Measurements from ENCODE around the gene RFWD3. TPM values are rescaled to one million over a fixed set of nuclear protein-coding genes. Genes with fewer than 3 reads are reported as not detected.

The RFWD3 gene
- total and polyA plus RNA-seq, 10 donors: 4.6 to 40.6 (median 30.1) TPM

DNA sequence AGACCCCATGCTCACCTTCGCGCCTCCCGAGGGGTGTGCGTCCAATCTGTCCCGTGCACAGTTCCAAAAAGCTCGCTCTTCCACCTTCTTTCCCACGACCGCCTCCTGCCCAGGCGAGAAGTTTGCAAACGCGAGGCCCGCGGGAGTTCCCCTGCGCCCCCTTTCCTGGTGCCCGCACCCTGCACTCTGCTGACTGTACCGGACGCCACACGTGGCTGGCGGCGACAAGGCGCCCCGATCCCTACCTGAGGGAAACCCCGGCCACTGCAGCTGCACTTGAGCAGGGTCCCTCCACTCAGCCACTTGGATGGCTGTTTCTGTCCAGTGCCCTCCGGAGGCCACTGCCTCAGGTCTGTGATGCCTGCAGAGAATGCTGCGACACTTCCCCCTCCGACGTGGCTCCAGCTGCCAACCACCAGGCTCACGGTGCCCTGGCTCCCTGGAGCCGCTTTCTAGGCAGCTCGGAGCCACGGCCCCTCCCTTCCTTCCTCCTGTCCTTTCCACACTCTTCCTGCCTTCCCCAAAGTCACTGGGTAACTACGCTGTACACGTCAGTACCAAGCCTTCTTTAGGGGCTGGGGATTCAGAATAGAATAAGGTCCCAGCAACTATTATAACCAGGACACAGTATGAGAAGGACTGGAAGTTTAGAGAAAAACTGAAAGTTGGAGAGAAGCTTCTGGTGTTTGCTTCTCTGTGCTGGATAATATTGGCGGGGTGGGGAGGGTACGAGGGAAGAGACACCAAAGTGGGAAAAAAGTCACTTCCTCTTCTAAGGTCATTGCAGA lies 34.0 kb upstream of the RFWD3 start, which contains the start of gene MLKL:
Gene MLKL, minus strand, starts transcription at position 425 of the 788 bp plus-strand sequence. CDS start 5,105 bp downstream, outside the sequence.
- intact Hi-C loops (cut with DNase I; ENCODE audit: low total_unique reads): no loop called here
- Histone ChIP-seq H3K27ac (peak within 1 kb of the TSS; percentile 76 to 98 (median 96)), H3K27me3 (replicated peaks in 1 of 7) (no peaks in the 10 kb centered on the region), H3K4me3 (peak within 1 kb of the TSS; percentile 54 to 98 (median 86)), H3K9me3 (no peaks in the 10 kb centered on the region), H3K36me3 (peaks cover 0 to 11% (median 0%) of the 10 kb centered on the region in 6 donors), H3K4me1 (peaks cover 31 to 71% (median 54%) of the 10 kb centered on the region in 6 donors)
- peak in 1 of 3 donors; percentile 49 for TF ChIP-seq POLR2A (IDR thresholded peaks at IDR 0.05)
- peak; percentile 74 to 89 (median 83) for TF ChIP-seq POLR2AphosphoS5 (IDR thresholded peaks at IDR 0.05)
- TF ChIP-seq, protein P1, sequence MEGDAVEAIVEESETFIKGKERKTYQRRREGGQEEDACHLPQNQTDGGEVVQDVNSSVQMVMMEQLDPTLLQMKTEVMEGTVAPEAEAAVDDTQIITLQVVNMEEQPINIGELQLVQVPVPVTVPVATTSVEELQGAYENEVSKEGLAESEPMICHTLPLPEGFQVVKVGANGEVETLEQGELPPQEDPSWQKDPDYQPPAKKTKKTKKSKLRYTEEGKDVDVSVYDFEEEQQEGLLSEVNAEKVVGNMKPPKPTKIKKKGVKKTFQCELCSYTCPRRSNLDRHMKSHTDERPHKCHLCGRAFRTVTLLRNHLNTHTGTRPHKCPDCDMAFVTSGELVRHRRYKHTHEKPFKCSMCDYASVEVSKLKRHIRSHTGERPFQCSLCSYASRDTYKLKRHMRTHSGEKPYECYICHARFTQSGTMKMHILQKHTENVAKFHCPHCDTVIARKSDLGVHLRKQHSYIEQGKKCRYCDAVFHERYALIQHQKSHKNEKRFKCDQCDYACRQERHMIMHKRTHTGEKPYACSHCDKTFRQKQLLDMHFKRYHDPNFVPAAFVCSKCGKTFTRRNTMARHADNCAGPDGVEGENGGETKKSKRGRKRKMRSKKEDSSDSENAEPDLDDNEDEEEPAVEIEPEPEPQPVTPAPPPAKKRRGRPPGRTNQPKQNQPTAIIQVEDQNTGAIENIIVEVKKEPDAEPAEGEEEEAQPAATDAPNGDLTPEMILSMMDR (IDR thresholded peaks at IDR 0.05 in 8 of 11, conservative IDR thresholded peaks at IDR 0.05 in 3 of 11): peak in 3 of 11 experiments; percentile 13 to 19 (median 14)
- WGBS, 5 donors: 0 to 1% (median 1%) methylated on average over 22 to 35 of the region's 35 CpGs
- peak; percentile 93 for DNase-seq

DNA sequence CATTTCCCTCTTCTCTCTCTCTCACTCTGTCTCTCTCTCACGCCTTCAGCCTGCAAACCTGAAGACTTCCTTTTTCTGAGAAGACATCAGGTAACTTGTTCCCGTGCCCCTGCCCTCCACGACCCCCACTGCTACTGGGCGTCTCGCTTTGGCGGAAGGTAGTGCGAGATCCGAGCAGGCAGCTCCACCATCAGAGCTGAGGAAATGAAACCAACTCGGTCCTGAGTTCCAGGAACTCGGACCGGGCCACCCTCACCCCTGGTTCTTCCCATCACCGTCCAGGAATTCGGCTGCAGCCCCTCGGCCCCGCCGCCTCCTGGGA lies 33.4 kb upstream of the RFWD3 start:
- Histone ChIP-seq H3K9me3 (no peaks in the 10 kb centered on the region), H3K27ac (peak overlapping the region; percentile 76 to 98 (median 96)), H3K36me3 (peaks cover 0 to 16% (median 4%) of the 10 kb centered on the region in 6 donors), H3K4me3 (peak overlapping the region; percentile 54 to 98 (median 86)), H3K4me1 (peaks cover 31 to 76% (median 59%) of the 10 kb centered on the region in 6 donors), H3K27me3 (replicated peaks in 1 of 7) (no peaks in the 10 kb centered on the region)
- DNase-seq: peak; percentile 89
- no peak for TF ChIP-seq POLR2AphosphoS5 (IDR thresholded peaks at IDR 0.05)
- intact Hi-C loops (cut with DNase I; ENCODE audit: low total_unique reads): no loop called here
- 0 to 3% (median 0%) methylated on average over 11 to 16 of the region's 16 CpGs for WGBS, 5 donors

DNA sequence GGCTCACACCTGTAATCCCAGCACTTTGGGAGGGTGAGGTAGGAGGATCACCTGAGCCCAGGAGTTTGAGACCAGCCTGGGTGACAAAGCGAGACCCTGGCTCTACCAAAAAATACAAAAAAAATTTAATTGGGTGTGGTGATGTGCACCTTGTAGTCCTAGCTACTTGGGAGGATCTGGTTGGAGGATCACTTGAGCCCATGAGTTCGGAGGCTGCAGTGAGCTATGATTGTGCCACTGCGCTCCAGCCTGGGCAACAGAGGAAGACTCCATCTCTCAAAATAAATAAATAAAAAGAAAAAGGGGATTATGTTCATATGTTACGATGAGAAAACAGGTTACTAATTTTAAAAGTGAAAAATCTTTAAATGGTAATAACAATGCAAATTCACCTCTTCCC lies 33.0 kb upstream of the RFWD3 start:
- H3K27ac ChIP-seq: peak overlapping the region; percentile 76 to 98 (median 96)
- peaks cover 0 to 20% (median 7%) of the 10 kb centered on the region in 6 donors for H3K36me3 ChIP-seq
- H3K4me1 ChIP-seq: peaks cover 31 to 81% (median 60%) of the 10 kb centered on the region in 6 donors
- no peaks in the 10 kb centered on the region for H3K9me3 ChIP-seq
- no peak for TF ChIP-seq POLR2AphosphoS5 (IDR thresholded peaks at IDR 0.05)
- TF ChIP-seq, protein P1 (IDR thresholded peaks at IDR 0.05 in 8 of 11, conservative IDR thresholded peaks at IDR 0.05 in 3 of 11): no peak
- no peak for TF ChIP-seq POLR2A (IDR thresholded peaks at IDR 0.05)
- 35 to 63% (median 45%) methylated on average over 4 of the region's 4 CpGs for WGBS, 5 donors
- peak overlapping the region; percentile 54 to 98 (median 86) for H3K4me3 ChIP-seq
- intact Hi-C loops (cut with DNase I; ENCODE audit: low total_unique reads): no loop called here
- H3K27me3 ChIP-seq (replicated peaks in 1 of 7): no peaks in the 10 kb centered on the region
- DNase-seq: no peak

DNA sequence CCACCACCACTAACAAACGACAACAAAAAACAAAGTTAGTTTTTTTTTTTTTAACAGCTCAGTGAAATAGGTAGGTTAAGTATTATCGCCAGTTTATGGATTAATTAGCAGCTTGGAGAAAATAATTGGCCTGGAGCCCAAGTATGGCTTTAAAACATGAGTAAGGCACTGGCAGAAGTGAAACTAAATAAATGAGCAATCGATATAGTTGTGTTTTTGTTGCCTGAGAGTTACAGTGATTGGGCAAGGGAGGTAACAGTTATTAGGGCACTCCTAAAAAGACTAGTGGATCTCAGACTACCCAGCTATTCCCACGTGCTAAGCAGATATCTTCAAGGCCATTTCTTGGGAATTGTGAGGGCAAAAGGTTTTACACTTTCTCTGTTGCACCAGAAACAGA lies 31.5 kb upstream of the RFWD3 start:
- Histone ChIP-seq H3K27ac (peak overlapping the region; percentile 19 to 98 (median 82)), H3K4me3 (peak overlapping the region in 6 of 8 donors; percentile 24 to 98 (median 88)), H3K4me1 (peaks cover 31 to 95% (median 62%) of the 10 kb centered on the region in 6 donors), H3K36me3 (peaks cover 0 to 35% (median 17%) of the 10 kb centered on the region in 6 donors), H3K27me3 (replicated peaks in 1 of 7) (no peaks in the 10 kb centered on the region), H3K9me3 (no peaks in the 10 kb centered on the region)
- intact Hi-C loops (cut with DNase I; ENCODE audit: low total_unique reads): no loop called here
- whole genome bisulfite sequencing, 5 donors: 45 to 70% (median 49%) methylated on average over 4 of the region's 4 CpGs
- TF ChIP-seq POLR2AphosphoS5 (IDR thresholded peaks at IDR 0.05): no peak
- no peak for TF ChIP-seq POLR2A (IDR thresholded peaks at IDR 0.05)
- TF ChIP-seq, protein P1 (IDR thresholded peaks at IDR 0.05 in 8 of 11, conservative IDR thresholded peaks at IDR 0.05 in 3 of 11): no peak
- DNase-seq: no peak
